Adrenal gland (tissue), 12 donors: Measurements from ENCODE around the gene NR6A1. TPM values are rescaled to one million over a fixed set of nuclear protein-coding genes. Genes with fewer than 3 reads are reported as not detected.
"Not testable (repeated sequence)": the region's sequence is repeated elsewhere in the genome, so short reads cannot be mapped to it uniquely, and the experiment has no call there.

Experiments used
- DNase-seq, 7 donors: peaks; one replicate each; pipeline ENCODE4 v3.0.0-alpha.2; 2019 to 2020
- H3K27ac ChIP-seq, 5 donors: fragments of 200-600 bp; sonication (generic) in 4 of 5; 1 replicate in 3 of 5; 2 replicates in 2 of 5; pipeline versions ENCODE4 v1.5.1 to v1.8.0; 2016 to 2020; ENCODE audit warnings: mild to moderate bottlenecking in 1 of 5
- H3K27me3 ChIP-seq: fragments of 200-600 bp; 2 replicates; pipeline ENCODE4 v1.8.0; 2021
- H3K36me3 ChIP-seq, 2 donors: fragments of 200-600 bp; replicated peaks in 1 of 2; 1 replicate in 1 of 2; 2 replicates in 1 of 2; pipeline versions ENCODE4 v1.5.1 to v1.8.0; 2018 to 2022
- H3K4me1 ChIP-seq, 2 donors: fragments of 200-600 bp; replicated peaks in 1 of 2; 1 replicate in 1 of 2; 2 replicates in 1 of 2; pipeline versions ENCODE4 v1.5.1 to v1.8.0; 2018 to 2021
- H3K4me3 ChIP-seq, 4 donors: fragments of 200-600 bp; sonication (generic) in 3 of 4; one replicate each; pipeline ENCODE4 v1.5.1; 2016 to 2018
- H3K9me3 ChIP-seq, 3 donors: fragments of 200-600 bp; sonication (generic) in 1 of 3; replicated peaks in 1 of 3; 1 replicate in 2 of 3; 2 replicates in 1 of 3; pipeline versions ENCODE4 v1.5.1 to v1.8.0; 2016 to 2021
- CTCF ChIP-seq, 6 experiments: fragments of 450-650 bp in 4 of 6; fragments of 200-600 bp in 2 of 6; sonication (generic) in 1 of 6; IDR thresholded peaks; 1 replicate in 5 of 6; 2 replicates in 1 of 6; pipeline versions ENCODE4 v1.5.1 to v1.8.0; 2016 to 2021; ENCODE audit warnings: antibody characterized with exemption in 6 of 6, mild to moderate bottlenecking in 2 of 6, moderate library complexity in 1 of 6
- POLR2A ChIP-seq, 2 donors: fragments of 450-650 bp; IDR thresholded peaks; one replicate each; pipeline ENCODE4 v1.6.1; 2017; ENCODE audit warnings: antibody characterized with exemption in 2 of 2, mild to moderate bottlenecking in 2 of 2, moderate library complexity in 1 of 2
- WGBS, 4 donors: extraction: QIAGEN DNeasy Blood & Tissue Kit in 2 of 4; methylation state at CpG; one replicate each; pipeline versions ENCODE4 v1.1.5 to v1.1.7; 2013 to 2017; 5-methylcytosine and 5-hydroxymethylcytosine counted together
- intact Hi-C, 2 donors: fragments of 100-400 bp; cut with DNase I; formaldehyde crosslinking; loops; one replicate each; pipeline versions ENCODE4 v1.14.1 to v1.15.0; 2022 to 2023
- polyA plus RNA-seq, 3 donors: library from polyadenylated mRNA; stranded (reverse); fragments of 200-250 nt in 2 of 3; fragments of 350-450 nt in 1 of 3; fragmentation: Illumina TruSeq in 1 of 3; extraction: RNeasy Lipid Tissue Mini Kit (QIAGEN cat#74804) in 1 of 3; gene quantifications; one replicate each; pipeline ENCODE4 v1.2.3, GENCODE V29; 2013 to 2014
- total RNA-seq, 9 donors: library from RNA; depleted of rRNA in 4 of 9; stranded (reverse); fragments of >200 nt in 4 of 9; fragments of 120-200 nt in 1 of 9; fragmentation: NEBNext Ultra II Directional in 1 of 9; extraction: Animal tissue kit (Norgen Biotek cat#: 25700) in 1 of 9; gene quantifications; one replicate each; pipeline versions ENCODE4 v1.1.0 to v1.2.4, GENCODE V29; 2013 to 2023
- donor health status: healthy with polysubstance abuse.
- donor health status: Bipolar disorder and iron deficiency.
- donor health status: DM: yes; HTN: yes; CAD: no.
- donor health status: DM: no; HTN: no; CAD: no.
- donor health status: DM: no; HTN: no; CAD: no.
- donor health status: DM: yes; HTN: yes; CAD: no.

The NR6A1 gene
- total and polyA plus RNA-seq, 12 donors, result 0.46 to 9.8 (median 1.5) TPM

GRCh38 chr9:124774129-124774978 is 3.2 kb upstream of the NR6A1 start:
- 28 to 36% (median 32%) methylated on average over 15 of the region's 15 CpGs for WGBS, 4 donors
- Histone ChIP-seq H3K4me3 (no peak overlapping the region), H3K36me3 (no peaks in the 10 kb centered on the region), H3K27ac (no peak overlapping the region), H3K4me1 (peaks cover 15 to 16% of the 10 kb centered on the region in 2 donors), H3K27me3 (peaks cover 20% of the 10 kb centered on the region), H3K9me3 (no peaks in the 10 kb centered on the region)
- TF ChIP-seq CTCF (IDR thresholded peaks at IDR 0.05), result peak; percentile 75 to 92 (median 86)
- TF ChIP-seq POLR2A (IDR thresholded peaks at IDR 0.05), result no peak
- peak; percentile 74 to 94 (median 87) for DNase-seq
- intact Hi-C loops, result loop anchor here (2.0 to 10.0 kb wide), 2 partner anchors 78 to 600 kb away; partner anchors contain the start of gene WDR38 (in 1 of the 2)

DNA sequence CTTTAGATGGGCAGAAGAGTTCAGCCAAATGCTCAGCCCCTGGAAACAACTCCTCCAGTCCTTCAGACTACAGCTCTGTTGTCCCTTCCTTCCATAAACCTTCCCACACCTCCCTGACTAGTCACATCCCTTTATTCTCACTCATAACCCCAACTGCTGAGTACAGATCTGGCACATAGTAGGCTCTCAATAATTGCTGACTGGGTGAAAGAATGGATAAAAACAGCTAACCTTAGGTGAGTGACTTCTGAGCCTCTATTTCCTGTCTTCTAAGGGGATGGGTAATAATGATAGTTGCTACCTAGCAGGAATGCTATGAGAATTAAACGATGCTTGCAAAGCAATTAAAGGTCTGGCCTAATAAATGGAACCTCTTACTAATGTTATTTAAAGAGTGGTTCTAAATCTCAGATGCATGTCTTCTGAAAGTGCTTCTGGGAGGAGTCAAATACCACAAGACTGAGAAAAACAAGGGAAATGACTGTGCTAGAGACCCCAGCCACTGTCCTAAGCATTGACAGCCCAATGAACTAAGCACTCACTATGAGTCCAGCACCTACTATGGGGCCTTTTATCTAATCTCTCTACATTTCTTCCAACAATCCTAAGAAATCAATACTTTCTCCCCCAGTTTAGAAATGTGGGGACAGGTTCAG is 2.5 kb upstream of the NR6A1 start:
- intact Hi-C loops, result loop anchor here (2.0 to 10.0 kb wide), 2 partner anchors 79 to 601 kb away; partner anchors contain the start of gene WDR38 (in 2 of the 2)
- Histone ChIP-seq H3K36me3 (no peaks in the 10 kb centered on the region), H3K4me1 (peaks cover 16 to 19% of the 10 kb centered on the region in 2 donors), H3K4me3 (no peak overlapping the region), H3K27ac (no peak overlapping the region), H3K9me3 (no peaks in the 10 kb centered on the region), H3K27me3 (peaks cover 22% of the 10 kb centered on the region)
- DNase-seq, result no peak
- 88 to 94% (median 90%) methylated on average over 1 of the region's 1 CpG for WGBS, 4 donors
- TF ChIP-seq POLR2A (IDR thresholded peaks at IDR 0.05), result no peak
- TF ChIP-seq CTCF (IDR thresholded peaks at IDR 0.05), result no peak

DNA sequence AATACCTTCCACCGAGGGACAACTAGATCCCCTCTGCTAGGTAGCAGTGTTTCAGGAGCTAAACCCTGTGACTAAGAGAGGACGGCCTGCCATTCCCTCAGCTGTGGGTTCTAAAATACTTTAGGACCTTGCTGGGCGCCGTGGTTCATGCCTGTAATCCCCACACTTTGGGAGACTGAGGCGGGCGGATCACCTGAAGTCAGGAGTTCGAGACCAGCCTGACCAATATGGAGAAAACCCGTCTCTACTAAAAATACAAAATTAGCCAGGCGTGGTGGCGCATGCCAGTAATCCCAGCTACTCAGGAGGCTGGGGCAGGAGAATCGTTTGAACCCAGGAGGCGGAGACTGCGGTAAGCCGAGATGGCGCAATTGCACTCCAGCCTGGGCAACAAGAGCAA is 1.8 kb upstream of the NR6A1 start:
- H3K27ac ChIP-seq, H3K36me3 ChIP-seq, H3K4me3 ChIP-seq, DNase-seq, H3K9me3 ChIP-seq: not testable (repeated sequence)
- Histone ChIP-seq H3K4me1 (peaks cover 16 to 19% of the 10 kb centered on the region in 2 donors), H3K27me3 (peaks cover 27% of the 10 kb centered on the region)
- intact Hi-C loops, result loop anchor here (2.0 to 10.0 kb wide), 2 partner anchors 80 to 602 kb away; partner anchors contain the start of gene WDR38 (in 1 of the 2)
- 81 to 87% (median 85%) methylated on average over 15 of the region's 15 CpGs for WGBS, 4 donors

GRCh38 chr9:124771867-124772679 is 962 bp upstream of the NR6A1 start:
- no peak for TF ChIP-seq POLR2A (IDR thresholded peaks at IDR 0.05)
- peak; percentile 88 to 97 (median 95) for TF ChIP-seq CTCF (IDR thresholded peaks at IDR 0.05)
- H3K27ac ChIP-seq, result peak overlapping the region in 3 of 5 donors; percentile 63 to 75 (median 71)
- peak; percentile 66 to 82 (median 78) for DNase-seq
- intact Hi-C loops, result loop anchor here (2.0 to 10.0 kb wide), 2 partner anchors 81 to 603 kb away; partner anchors contain the start of gene WDR38 (in 1 of the 2)
- peaks cover 13 to 19% of the 10 kb centered on the region in 2 donors for H3K4me1 ChIP-seq
- no peaks in the 10 kb centered on the region for H3K36me3 ChIP-seq
- H3K27me3 ChIP-seq, result peaks cover 25% of the 10 kb centered on the region
- peak overlapping the region in 2 of 4 donors; percentile 71 to 81 for H3K4me3 ChIP-seq
- H3K9me3 ChIP-seq, result no peaks in the 10 kb centered on the region
- 19 to 31% (median 20%) methylated on average over 23 to 39 of the region's 39 CpGs for WGBS, 4 donors
